ENCODE data around the gene ZFYVE1.

- TF ChIP-seq EZH2 (IDR thresholded peaks at IDR 0.05; ENCODE audit: insufficient read depth, poor library complexity, severe bottlenecking) (no peak), EZH2phosphoT487 (IDR thresholded peaks at IDR 0.05; ENCODE audit: insufficient read depth, low read depth) (no peak)
Measured at GRCh38 chr14:72962829-72963312, 64.0 kb downstream of the ZFYVE1 start.
